ENCODE measurements around the gene CCDC66.
A peak's percentile ranks its signal among the peaks of the same experiment; 100 is the strongest.
"Not testable (repeated sequence)": the region's sequence is repeated elsewhere in the genome, so short reads cannot be mapped to it uniquely, and the experiment has no call there.

Gene CCDC66

DNA sequence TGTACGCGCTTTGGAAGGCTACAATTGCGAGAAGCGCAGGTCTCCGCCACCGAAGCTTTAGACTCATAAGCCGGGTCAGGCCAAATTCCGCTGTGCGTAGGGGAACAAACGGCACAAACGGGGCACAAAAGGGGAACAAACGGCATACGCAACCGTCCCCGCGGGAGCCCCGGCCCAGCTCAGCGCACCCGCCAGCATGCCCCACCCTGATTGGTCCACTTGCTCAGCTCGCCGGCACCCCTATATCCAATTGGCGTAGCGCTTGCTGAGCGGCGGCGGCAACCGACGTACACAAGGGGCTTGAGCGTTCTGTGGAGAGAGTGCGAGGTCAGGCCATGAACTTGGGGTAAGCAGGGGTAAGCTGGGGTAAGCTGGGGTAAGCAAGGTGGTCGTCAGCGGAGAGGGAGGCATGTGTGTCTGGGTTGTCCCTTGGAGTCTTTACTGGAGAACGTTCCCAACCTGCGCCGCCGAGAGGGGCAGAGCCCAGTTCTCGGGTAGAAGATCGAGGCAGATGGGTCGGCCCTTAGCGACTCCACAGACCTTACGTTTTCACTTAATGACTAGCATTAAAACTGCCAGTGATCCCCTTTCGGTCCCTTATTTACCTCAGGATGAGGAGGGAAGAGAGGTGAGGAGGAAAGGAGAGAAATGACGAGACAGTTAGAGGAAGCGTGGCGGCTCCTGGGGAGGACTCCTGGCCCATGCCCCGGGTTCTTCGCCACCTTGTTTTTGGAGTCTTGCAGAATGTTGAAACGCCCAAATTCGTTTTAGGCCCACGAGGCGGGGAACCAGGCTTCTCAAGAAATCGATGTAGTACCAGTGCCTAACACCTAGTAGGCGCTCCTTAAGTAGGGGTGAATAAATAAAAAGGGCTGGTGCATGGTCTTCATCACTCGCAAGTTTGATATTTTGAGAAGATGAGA lies at the start of gene CCDC66:
Gene CCDC66 (plus strand): TSS at position 268 of the 923 bp plus-strand sequence. CDS start 68 bp downstream, at position 336.
- DNase-seq: peak; percentile 73

DNA sequence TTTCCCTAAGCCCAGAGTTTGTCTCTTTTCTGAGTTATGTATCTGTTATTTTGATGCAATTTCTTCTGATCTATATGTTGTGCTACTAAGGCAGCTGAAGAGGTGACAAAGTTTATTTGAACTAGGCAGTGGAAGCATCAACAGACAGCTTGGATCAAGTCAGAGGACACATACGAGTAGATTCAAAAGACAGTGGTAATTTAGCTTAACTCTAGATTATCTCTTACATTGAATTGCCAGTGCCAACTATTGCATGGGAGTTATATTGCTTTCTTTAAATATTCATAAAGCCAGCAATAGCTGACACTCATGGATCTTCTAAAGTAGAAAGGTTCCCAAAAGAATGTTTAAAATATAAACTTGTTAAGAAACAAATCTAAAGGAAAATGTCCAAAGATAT lies 37.3 kb upstream of the CCDC66 start:
- DNase-seq: no peak

DNA sequence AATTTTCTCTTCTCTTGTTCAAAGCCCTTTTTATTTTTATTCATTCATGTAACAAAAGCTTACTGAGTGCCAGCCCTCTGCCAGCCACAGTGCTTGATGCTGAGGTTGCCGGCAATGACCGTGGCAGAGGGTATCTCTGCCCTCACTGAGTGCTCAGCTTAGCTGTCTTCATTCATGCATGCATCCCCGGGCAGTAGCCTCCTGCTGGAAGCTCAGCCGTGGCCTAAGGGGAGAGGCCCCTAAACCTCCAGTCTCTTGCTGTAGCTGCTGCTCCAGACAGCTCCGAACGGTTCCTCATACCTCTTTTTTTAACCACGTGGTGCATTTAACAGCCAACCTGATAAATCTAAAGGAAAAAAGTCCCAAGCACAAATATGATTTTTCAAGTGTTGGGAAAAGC lies 34.6 kb upstream of the CCDC66 start:
- no peak for DNase-seq

DNA sequence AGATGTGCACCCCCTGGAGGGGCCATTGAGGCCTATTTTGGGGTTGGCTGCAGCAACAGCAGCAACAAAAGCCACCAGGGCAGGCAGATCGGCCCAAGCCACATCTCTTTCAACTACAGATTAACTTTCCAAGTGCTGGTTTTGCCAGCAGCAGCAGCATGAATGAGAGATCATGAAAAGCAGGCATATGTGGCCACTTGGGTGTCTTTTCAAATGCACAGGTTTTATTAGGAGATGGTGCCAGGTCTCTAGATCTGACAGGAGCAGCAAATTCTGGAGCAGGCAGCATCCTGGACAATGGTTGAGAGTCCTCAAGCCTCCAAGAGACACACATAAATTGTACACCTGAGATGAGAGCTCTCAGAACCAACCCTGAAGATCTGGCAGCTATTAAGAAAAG lies 31.7 kb upstream of the CCDC66 start:
- no peak for DNase-seq

DNA sequence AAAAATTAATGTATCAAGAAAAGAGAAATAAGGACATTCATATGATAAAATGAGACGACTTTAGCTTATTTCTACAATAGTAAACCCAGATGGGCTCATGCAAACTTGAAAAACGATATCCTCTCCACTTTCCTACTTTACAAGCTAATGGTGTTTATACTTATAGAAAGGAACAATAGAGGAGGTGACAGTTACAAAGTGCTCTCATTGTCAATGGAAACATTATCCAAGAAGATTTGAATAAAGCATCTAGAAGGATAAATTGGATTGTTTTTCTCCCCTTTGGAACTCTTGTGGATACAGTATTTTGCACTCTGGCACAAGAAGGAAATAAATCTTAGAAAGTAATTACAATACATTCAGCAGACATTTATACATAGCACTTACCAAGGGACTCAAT lies 20.2 kb upstream of the CCDC66 start:
- DNase-seq: no peak

DNA sequence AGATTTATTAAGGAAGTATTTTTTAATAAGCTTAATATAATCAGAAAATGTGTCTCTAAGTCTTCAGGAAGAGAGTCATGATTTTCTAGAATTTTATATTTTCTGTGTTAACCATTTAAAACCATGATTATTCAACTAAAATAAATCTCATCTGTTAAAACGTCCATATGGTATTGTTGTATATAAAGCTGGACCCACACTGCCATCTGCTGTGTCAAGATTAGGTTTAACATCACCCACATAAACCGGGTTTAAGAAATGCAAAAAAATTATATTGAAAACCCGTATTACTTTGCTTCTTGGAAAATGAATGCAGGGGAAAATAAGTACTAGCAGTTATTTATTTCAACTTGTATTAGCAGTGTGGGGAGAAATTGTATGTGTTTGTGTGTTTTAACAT lies 9.5 kb upstream of the CCDC66 start:
- no peak for DNase-seq

DNA sequence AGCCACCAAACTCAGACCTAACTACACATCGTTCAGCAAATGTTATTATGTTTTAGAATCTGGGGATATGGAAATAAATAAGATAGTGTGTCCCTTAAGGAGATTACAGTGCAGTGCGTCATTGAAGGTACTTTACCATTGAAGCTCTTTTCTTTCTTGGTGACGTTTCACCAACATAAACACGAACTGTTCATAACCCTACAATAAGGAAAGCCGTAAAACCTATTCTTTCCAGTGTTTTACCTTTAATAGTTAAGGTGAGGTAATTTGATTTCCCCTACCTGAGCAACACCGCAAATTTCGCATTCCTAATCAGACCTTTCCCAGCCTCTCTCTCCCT lies 826 bp downstream of the CCDC66 start:
- no peak for DNase-seq

DNA sequence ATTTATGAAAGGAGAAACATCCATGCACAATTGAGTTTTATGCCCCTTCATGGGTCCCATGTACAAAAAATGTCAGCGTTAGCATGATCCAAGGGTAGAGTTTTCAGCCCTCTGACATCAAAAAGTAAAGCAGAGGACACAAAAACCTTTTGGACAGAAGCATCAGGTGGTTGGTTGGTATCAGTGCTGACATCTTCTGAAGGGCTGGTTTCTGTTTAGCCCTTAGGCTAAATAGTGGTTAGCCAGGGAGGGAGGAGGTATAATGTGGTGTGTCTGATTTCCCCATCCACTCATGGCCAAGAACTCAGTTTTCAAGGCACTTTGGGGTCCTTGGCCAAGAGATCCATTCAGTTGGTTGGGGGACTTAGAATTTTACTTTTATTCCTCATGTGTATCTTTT lies 16.5 kb downstream of the CCDC66 start:
- DNase-seq: no peak

DNA sequence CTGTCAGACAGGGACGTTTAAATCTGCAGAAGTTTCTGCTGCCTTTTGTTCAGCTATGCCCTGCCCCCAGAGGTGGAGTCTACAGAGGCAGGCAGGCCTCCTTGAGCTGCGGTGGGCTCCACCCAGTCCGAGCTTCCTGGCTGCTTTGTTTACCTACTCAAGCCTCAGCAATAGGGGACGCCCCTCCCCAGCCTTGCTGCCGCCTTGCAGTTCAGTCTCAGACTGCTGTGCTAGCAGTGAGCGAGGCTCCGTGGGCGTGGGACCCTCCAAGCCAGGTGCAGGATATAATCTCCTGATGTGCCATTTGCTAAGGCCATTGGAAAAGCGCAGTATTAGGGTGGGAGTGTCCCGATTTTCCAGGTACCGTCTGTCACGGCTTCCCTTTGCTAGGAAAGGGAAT lies 25.0 kb downstream of the CCDC66 start:
- DNase-seq: not testable (repeated sequence)

DNA sequence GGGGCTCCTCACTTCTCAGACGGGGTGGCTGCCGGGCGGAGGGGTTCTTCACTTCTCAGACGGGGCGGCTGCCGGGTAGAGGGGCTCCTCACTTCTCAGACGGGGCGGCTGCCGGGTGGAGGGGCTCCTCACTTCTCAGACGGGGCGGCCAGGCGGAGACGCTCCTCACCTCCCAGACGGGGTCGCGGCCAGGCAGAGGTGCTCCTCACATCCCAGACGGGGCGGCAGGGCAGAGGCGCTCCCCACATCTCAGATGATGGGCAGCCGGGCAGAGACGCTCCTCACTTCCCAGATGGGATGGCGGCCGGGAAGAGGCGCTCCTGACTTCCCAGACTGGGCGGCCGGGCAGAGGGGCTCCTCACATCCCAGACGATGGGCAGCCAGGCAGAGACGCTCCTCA lies 27.3 kb downstream of the CCDC66 start:
- DNase-seq: not testable (repeated sequence)

DNA sequence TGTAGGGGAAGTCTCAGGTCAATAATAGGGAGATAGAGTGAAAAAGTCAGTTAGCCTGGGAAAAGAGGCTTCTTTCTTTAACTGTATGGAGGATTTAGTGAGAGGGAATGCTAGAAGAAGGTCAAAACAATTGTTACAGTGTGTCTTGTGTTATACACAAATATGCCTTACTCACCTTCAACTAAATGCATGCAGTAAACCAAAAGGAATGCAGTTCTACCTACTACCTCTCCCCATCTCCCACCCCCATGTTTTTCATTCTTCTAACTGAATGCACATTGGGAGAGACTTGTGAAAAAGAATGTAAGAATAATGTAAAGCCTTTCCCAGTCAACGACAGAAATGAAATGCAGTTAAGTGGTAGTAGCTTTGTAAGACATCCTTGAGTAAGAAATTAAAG lies 33.8 kb downstream of the CCDC66 start:
- DNase-seq: no peak

DNA sequence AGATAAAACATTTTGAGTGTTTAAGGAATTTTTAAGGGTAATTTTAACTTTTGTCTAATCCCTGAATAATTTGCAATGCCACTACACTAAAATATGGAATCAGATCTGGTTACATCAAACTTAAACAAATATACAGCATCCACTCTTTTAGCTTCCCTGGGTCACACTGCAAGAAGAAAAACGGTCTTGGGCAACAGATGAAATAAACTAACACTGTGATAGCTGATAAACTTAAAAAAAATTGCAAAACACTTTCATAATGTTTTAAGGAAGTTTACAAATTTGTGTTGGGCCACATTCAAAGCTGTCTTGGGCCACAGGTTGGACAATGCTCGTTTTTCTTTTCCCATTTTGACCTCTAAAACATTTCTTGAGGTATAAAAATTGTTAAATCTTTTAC lies 34.3 kb downstream of the CCDC66 start:
- DNase-seq: no peak

DNA sequence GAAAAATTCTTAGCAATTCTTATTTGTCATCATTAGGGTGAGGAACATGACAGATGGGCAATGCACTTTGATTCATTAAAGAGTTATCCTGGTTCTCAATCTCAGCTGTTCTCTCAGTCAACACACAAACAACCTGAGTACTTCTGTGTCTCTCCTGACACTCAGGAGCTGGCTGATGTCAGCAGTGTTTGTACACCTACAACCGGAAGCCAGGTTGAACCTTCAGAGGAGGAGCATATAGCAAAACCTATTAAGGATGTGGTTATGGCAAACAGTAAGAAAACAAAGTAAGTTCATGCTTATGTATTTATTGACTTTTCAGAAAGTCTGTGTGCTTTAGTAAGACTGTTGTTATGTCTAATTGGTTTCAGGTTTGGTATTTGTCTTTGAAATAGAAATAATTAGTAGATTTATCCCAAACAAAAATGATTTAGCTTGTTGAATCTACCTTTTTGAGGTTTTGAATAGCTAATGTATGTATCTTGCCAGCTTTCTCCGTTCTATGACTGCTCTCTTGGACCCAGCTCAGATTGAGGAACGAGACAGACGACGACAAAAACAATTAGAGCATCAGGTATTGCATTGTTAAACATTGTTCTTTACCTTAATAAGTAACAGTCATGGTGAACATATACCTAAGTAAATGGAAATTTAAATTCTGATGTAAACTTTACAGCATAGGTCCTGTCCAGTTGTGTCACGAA lies 36.6 kb downstream of the CCDC66 start:
- no peak for DNase-seq

DNA sequence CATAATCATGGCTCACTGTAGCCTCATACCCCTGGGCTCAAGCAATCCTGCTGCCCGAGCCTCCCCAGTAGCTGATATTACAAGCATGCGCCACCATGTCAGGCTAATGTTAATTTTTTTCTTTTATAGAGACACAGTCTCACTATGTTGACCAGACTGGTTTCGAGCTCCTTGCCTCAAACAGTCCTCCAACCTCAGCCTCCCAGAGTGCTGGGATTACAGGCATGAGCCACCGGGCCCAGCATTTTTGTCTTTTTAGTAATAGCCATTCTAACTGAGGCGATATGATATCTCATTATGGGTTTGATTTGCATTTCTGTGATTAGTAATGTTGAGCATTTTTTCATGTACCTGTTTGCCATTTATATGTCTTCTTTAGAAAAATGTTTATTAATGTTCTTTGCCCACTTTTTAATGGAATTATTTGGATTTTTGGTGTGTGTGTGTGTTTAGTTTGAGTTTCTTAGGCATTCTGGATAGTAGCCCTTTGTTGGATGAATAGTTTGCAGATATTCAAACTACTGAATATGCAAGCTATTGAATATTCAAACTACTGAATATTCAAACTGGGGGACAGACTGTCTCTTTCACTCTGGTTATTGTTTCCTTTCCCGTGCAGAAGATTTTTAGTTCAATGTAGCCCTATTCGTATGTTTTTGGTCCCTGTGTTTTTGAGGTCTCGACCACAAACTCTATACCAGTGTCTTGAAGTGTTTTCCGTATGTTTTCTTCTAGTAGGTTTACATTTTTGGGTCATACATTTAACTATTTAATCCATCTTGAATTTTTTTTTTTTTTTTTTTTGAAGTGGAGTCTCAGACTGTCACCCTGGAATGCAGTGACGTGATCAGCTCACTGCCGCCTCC lies 39.2 kb downstream of the CCDC66 start:
- no peak for DNase-seq

DNA sequence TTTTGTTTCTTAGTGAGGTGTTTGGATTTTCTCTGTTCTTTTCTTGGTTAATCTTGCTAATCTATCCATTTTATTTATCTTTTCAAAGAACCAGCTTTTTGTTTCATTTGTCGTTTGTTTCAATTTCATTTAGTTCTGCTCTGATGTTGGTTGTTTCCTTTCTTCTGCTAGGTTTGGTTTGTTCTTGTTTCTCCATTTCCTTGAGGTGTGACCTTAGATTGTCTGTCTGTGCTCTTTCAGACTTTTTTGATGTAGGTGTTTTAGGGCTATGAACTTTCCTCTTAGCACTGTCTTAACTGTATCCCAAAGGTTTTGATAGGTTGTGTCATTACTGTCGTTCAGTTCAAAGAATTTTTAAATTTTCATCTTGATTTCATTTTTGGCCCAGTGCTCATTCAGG lies 51.5 kb downstream of the CCDC66 start:
- DNase-seq: not testable (repeated sequence)

DNA sequence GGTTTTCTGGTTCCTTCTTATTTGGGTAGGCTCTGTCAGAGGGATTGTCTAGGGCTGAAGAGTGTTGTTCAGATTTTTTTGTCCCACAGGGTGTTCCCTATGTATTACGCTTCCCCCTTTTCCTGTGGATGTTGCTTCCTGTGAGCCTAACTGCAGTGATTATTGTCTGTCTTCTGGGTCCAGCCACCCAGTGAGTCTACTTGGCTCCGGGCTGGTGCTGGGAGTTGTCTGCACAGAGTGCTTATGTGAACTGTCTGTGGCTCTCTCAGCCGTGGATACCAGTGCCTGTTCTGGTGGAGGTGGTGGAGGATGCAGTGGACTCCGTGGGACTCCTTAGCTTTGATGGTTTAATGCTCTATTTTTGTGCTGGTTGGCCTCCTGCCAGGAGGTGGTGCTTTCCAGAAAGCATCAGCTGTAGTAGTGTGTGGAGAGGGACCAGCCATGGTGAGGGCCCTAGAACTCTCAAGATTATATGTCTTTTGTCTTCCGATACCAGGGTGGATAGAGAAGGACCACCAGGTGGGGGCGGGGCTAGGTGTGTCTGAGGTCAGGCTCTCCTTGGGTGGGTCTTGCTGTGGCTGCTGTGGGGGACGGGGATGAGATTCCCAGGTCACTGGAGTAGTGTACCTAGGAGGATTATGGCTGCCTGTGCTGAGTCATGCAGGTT lies 53.8 kb downstream of the CCDC66 start:
- DNase-seq: no peak

DNA sequence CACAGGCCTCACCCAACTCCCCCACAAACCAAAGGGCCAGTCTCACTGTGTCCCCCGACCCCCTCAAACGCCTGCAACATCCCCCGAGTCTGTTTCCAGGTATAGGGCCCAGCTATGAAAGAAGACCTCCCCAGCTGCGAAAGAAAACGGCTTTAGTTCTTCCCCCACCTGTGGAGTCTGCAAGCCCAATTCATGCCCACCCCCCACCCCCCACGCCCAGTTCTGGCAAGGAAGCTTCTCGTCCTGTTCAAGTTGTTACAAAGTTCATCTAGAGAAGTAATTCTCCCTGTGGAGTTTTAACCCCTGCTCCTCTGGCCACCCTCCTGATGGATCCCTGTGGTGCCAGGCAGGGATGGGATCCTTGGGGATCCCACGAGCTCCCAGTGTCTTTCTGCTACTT lies 54.4 kb downstream of the CCDC66 start:
- DNase-seq: no peak

DNA sequence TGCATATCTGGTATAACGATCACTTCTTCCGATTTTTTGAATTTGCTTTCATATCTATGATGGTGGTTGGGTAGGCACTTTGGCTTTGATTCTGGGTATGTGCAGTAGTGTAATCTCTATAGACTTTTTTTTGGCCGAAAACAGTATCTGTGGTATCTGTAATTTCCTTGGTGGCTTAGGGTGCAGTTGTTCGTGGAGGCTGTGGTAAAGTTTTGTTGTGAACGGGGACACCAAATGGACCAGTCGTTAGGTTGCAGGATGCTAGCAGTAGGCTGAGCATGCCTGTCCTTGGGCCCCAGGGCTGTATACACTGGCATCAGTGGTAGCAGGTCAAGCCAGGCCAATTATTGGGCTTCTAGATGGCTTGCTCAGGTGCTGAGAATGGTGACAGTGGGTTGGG lies 55.2 kb downstream of the CCDC66 start:
- no peak for DNase-seq

DNA sequence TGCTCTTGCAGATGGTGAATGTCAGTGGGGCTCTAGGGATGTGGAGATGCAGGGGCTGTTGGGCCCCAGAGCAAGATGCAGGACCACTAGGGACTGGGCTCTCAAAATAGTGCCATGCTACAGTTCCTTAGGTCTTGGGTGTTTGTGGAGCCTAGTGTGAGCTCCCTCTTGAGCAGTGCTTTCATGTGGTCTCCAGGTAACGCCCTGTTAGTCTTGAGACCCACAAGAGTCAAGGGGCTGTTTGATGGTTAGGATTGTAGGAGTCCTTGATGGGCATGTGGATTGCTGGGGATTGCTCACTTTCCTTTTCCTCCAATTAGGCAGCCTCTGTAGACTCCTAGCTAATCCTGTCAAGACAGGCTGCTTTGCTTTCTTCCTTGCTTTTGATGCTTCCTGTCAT lies 56.0 kb downstream of the CCDC66 start:
- DNase-seq: no peak

DNA sequence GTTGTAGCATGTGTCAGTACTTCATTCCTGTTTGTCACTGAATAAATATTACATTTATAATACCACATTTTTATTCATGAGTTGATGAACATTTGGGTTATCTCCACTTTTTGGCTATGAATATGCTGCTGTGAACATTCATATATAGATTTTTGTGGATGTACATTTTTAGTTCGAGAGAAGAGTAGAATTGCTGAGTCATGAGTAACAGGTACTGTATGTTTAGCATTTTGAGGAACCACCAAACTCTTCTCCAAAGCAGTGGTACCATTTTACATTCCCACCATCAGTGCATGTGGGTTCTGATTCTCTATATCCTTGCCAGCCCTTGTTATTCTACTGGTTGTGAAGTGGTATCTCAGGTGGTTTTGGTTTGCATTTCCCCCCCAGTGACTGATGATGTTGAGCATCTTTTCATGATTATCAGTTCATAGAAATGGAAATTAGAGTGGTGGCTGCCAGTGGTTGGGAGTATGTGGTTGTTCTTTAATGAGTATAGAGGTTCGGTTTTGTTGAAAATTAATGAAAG lies 59.6 kb downstream of the CCDC66 start:
- no peak for DNase-seq

DNA sequence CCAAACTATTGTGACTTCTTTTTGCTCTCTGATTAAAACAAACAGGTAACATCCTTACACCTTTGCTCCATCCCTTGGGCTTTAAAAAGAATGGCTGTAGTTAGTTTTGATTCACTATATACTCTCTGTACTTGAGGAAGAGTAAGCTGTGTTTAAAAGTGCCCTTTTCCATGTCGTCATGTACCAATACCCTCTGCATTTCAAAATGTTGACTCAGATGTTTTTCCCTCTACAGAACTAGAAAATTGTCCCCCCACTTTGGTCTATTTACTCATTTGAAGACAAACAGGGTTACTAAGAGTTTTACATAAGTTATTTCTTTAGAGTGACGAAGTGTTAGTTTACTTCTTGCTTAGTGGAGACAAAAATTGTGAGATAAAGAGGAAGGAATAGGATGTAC lies 63.4 kb downstream of the CCDC66 start:
- no peak for DNase-seq

DNA sequence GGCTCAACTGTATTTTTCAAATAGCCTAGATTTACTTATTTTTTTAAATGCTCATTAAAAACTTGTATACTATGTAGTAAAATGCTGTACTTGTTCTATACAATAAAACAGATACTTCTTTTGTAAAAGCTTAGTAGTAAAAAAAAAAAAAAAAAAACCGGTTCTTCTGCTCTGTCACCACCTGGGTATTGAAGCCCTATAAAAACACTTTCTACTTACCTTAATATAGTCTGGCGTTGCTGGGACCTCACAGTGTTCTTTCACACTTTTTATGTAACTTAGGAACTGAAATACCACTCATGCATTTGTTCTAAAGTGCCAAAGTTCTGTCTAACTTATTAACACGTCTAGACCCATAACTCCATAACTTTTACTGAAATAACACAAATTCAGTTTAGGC lies 64.7 kb downstream of the CCDC66 start:
- no peak for DNase-seq

DNA sequence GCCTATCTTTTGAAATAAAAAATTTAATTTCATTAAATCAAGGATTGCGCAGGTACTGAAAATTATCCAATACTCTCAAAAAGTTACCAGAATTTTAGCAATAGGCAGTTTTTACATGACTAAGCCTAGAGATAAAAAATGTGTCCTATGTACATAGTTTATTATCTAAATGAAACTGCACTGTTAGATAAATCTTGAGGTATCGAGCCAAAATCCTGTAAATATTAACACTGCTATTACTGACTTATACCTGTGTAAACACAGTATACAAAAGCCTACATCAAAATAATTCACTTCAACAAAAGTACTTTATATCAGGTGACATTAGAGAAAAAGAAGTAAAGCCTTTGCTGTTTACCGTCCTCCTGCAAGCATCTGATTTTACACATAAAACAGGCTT lies 65.4 kb downstream of the CCDC66 start:
- DNase-seq: no peak

Data from NCI-H1105 (cell line).